Astrocyte (in vitro differentiated cells and primary cell): ENCODE measurements around the gene MYO9A. TPM values are rescaled to one million over a fixed set of nuclear protein-coding genes. Genes with fewer than 3 reads are reported as not detected.

ENCODE experiments used
- DNase-seq: peaks from one replicate; pipeline ENCODE4 v3.0.0-alpha.2; 2010; ENCODE audit warnings: low read depth
- FAIRE-seq: peaks from 2 replicates; lab custom pipeline; 2011; peaks lifted over from hg19 to GRCh38; lab: Jason Lieb, UNC
- H2AFZ ChIP-seq: 2 replicates; pipeline ENCODE4 v1.6.0; 2012; ENCODE audit warnings: low read depth, low read length, inconsistent platforms
- H3K27ac ChIP-seq: 2 replicates; pipeline ENCODE4 v1.5.1; 2011; ENCODE audit warnings: low read depth, low read length, inconsistent platforms
- H3K27me3 ChIP-seq: 2 replicates; pipeline ENCODE4 v1.6.0; 2011; ENCODE audit warnings: low read length, inconsistent platforms; ENCODE audit not compliant: insufficient read depth
- H3K36me3 ChIP-seq: 2 replicates; pipeline ENCODE4 v1.5.1; 2011; ENCODE audit warnings: low read length, inconsistent platforms; ENCODE audit not compliant: insufficient read depth
- H3K4me1 ChIP-seq: 2 replicates; pipeline ENCODE4 v1.5.1; 2011; ENCODE audit warnings: low read length, inconsistent platforms; ENCODE audit not compliant: insufficient read depth
- H3K4me2 ChIP-seq: 2 replicates; pipeline ENCODE4 v1.6.0; 2012; ENCODE audit warnings: low read length, inconsistent platforms
- H3K4me3 ChIP-seq: 2 replicates; pipeline ENCODE4 v1.5.1; 2011; ENCODE audit warnings: low read depth, mild to moderate bottlenecking, low read length, inconsistent platforms; ENCODE audit not compliant: insufficient read depth
- H3K79me2 ChIP-seq: 2 replicates; pipeline ENCODE4 v1.6.0; 2012; ENCODE audit warnings: mild to moderate bottlenecking, low read length, inconsistent platforms; ENCODE audit not compliant: insufficient read depth
- H3K9ac ChIP-seq: 2 replicates; pipeline ENCODE4 v1.6.0; 2012; ENCODE audit warnings: mild to moderate bottlenecking, low read length, inconsistent platforms
- H3K9me3 ChIP-seq: 2 replicates; pipeline ENCODE4 v1.5.1; 2012; ENCODE audit warnings: low read depth, mild to moderate bottlenecking, low read length, inconsistent platforms; ENCODE audit not compliant: insufficient read depth
- H4K20me1 ChIP-seq: 2 replicates; pipeline ENCODE4 v1.6.0; 2012; ENCODE audit warnings: low read length, inconsistent platforms; ENCODE audit not compliant: insufficient read depth
- H3K27ac Mint-ChIP-seq: one replicate; pipeline ENCODE4 v1.8.0; 2021; ENCODE audit warnings: mild to moderate bottlenecking, mixed read lengths; ENCODE audit not compliant: unreplicated experiment
- H3K27me3 Mint-ChIP-seq: one replicate; pipeline ENCODE4 v1.8.0; 2021; ENCODE audit warnings: low read depth, mixed read lengths; ENCODE audit not compliant: unreplicated experiment
- H3K36me3 Mint-ChIP-seq: one replicate; pipeline ENCODE4 v1.8.0; 2021; ENCODE audit warnings: low read depth, mixed read lengths; ENCODE audit not compliant: unreplicated experiment
- H3K4me1 Mint-ChIP-seq: one replicate; pipeline ENCODE4 v1.8.0; 2021; ENCODE audit warnings: low read depth, mixed read lengths; ENCODE audit not compliant: unreplicated experiment
- H3K4me3 Mint-ChIP-seq: one replicate; pipeline ENCODE4 v1.8.0; 2021; ENCODE audit warnings: mild to moderate bottlenecking, moderate library complexity, mixed read lengths; ENCODE audit not compliant: unreplicated experiment
- H3K9me3 Mint-ChIP-seq: one replicate; pipeline ENCODE4 v1.8.0; 2021; ENCODE audit warnings: mild to moderate bottlenecking, mixed read lengths; ENCODE audit not compliant: unreplicated experiment
- CTCF ChIP-seq: IDR thresholded peaks from 2 replicates; pipeline ENCODE4 v1.5.1; 2011; ENCODE audit warnings: low read depth, mild to moderate bottlenecking, inconsistent platforms, low read length, moderate library complexity; ENCODE audit not compliant: insufficient read depth
- EZH2 ChIP-seq: IDR thresholded peaks from 2 replicates; pipeline ENCODE4 v1.6.1; 2012; ENCODE audit warnings: mild to moderate bottlenecking, low read length, inconsistent platforms; ENCODE audit not compliant: insufficient read depth
- total RNA-seq: library from RNA; stranded (reverse); gene quantifications from 2 replicates; pipeline ENCODE4 v1.2.1, GENCODE V29; 2021

The MYO9A gene
- total RNA-seq, 1 donor from 2014 or later: 26.4 TPM

- Histone ChIP-seq H3K4me3 (no peak overlapping the region), H3K4me2 (no peak overlapping the region), H3K4me1 (peaks cover 6% of the 10 kb centered on the region), H3K27me3 (no peaks in the 10 kb centered on the region), H3K36me3 (no peaks in the 10 kb centered on the region), H3K9me3 (no peaks in the 10 kb centered on the region), H4K20me1 (peaks cover 4% of the 10 kb centered on the region), H3K9ac (no peak overlapping the region), H2AFZ (no peak overlapping the region), H3K79me2 (no peaks in the 10 kb centered on the region), H3K27ac (no peak overlapping the region)
- no peak for TF ChIP-seq EZH2
- no peak for TF ChIP-seq CTCF
- no peak overlapping the region for H3K4me3 Mint-ChIP-seq
- FAIRE-seq: no peak
- no peak overlapping the region for H3K27ac Mint-ChIP-seq
- DNase-seq: no peak
- H3K27me3 Mint-ChIP-seq: no peaks in the 10 kb centered on the region
- H3K36me3 Mint-ChIP-seq: peaks cover 2% of the 10 kb centered on the region
- peaks cover 9% of the 10 kb centered on the region for H3K4me1 Mint-ChIP-seq
- no peaks in the 10 kb centered on the region for H3K9me3 Mint-ChIP-seq
These were observed 22.1 kb upstream of the MYO9A start for GRCh38 chr15:72140088-72140487.

GRCh38 chr15:72139667-72140066 lies 21.7 kb upstream of the MYO9A start:
- H3K36me3 Mint-ChIP-seq: peaks cover 2% of the 10 kb centered on the region
- TF ChIP-seq EZH2: no peak
- no peak for TF ChIP-seq CTCF
- Histone ChIP-seq H3K9ac (no peak overlapping the region), H4K20me1 (peaks cover 4% of the 10 kb centered on the region), H3K36me3 (no peaks in the 10 kb centered on the region), H3K4me1 (peaks cover 6% of the 10 kb centered on the region), H3K4me3 (no peak overlapping the region), H3K27me3 (no peaks in the 10 kb centered on the region), H3K9me3 (no peaks in the 10 kb centered on the region), H3K79me2 (no peaks in the 10 kb centered on the region), H3K27ac (no peak overlapping the region), H3K4me2 (no peak overlapping the region), H2AFZ (no peak overlapping the region)
- FAIRE-seq (no peak), DNase-seq (no peak)
- no peak overlapping the region for H3K4me3 Mint-ChIP-seq
- no peaks in the 10 kb centered on the region for H3K27me3 Mint-ChIP-seq
- H3K4me1 Mint-ChIP-seq: peaks cover 9% of the 10 kb centered on the region
- no peak overlapping the region for H3K27ac Mint-ChIP-seq
- H3K9me3 Mint-ChIP-seq: no peaks in the 10 kb centered on the region

- H3K27me3 Mint-ChIP-seq: no peaks in the 10 kb centered on the region
These were observed 18.5 kb upstream of the MYO9A start for GRCh38 chr15:72136170-72137051.

More at GRCh38 chr15:72136170-72137051, 18.5 kb upstream of the MYO9A start:
- DNase-seq (no peak), FAIRE-seq (no peak)
- no peak overlapping the region for H3K4me3 ChIP-seq
- Mint-ChIP-seq H3K9me3 (no peaks in the 10 kb centered on the region), H3K4me1 (peaks cover 6% of the 10 kb centered on the region), H3K27ac (no peak overlapping the region), H3K4me3 (no peak overlapping the region), H3K36me3 (peaks cover 2% of the 10 kb centered on the region)
- H2AFZ ChIP-seq: no peak overlapping the region
- peaks cover 2% of the 10 kb centered on the region for H3K4me1 ChIP-seq
- H3K9me3 ChIP-seq: no peaks in the 10 kb centered on the region
- H3K79me2 ChIP-seq: no peaks in the 10 kb centered on the region
- no peaks in the 10 kb centered on the region for H3K36me3 ChIP-seq
- no peak overlapping the region for H3K27ac ChIP-seq
- no peak overlapping the region for H3K9ac ChIP-seq
- H3K27me3 ChIP-seq: no peaks in the 10 kb centered on the region
- TF ChIP-seq EZH2 (no peak), CTCF (no peak)
- H3K4me2 ChIP-seq: no peak overlapping the region
- H4K20me1 ChIP-seq: peaks cover 1% of the 10 kb centered on the region
